Epithelial cell of proximal tubule (primary cell): ENCODE measurements around the gene MDFIC2. TPM values are rescaled to one million over a fixed set of nuclear protein-coding genes. Genes with fewer than 3 reads are reported as not detected.
"Not testable (repeated sequence)": the region's sequence is repeated elsewhere in the genome, so short reads cannot be mapped to it uniquely, and the experiment has no call there.

ENCODE experiments used
- DNase-seq: peaks from one replicate; pipeline ENCODE4 v3.0.0-alpha.2; 2011; ENCODE audit warnings: low read depth
- H3K4me3 ChIP-seq: 2 replicates; pipeline ENCODE4 v1.5.1; 2011; ENCODE audit warnings: low read depth, mild to moderate bottlenecking, low read length
- CTCF ChIP-seq: conservative IDR thresholded peaks from 2 replicates; pipeline ENCODE4 v1.5.1; 2012; ENCODE audit warnings: low read depth, mild to moderate bottlenecking, low read length
- total RNA-seq: library from RNA; depleted of rRNA; stranded (reverse); fragments of >200 nt; gene quantifications from 2 replicates; pipeline ENCODE4 v1.2.3, GENCODE V29; 2015

Gene MDFIC2
- total RNA-seq = not detected in 2 replicates

- H3K4me3 ChIP-seq = no peak within 1 kb of the TSS
- no peak for TF ChIP-seq CTCF
- DNase-seq = no peak
Observed at GRCh38 chr3:70312336-70312735, at the start of gene MDFIC2. MDFIC2 (minus strand) TSS chr3:70312638; CDS start chr3:70311973, 665 bp downstream.

GRCh38 chr3:70360979-70361760, 48.7 kb upstream of the MDFIC2 start:
- TF ChIP-seq CTCF = no peak
- peak; percentile 27 for DNase-seq
- H3K4me3 ChIP-seq = no peak overlapping the region

- H3K4me3 ChIP-seq = no peak overlapping the region
- DNase-seq = no peak
- no peak for TF ChIP-seq CTCF
Observed at GRCh38 chr3:70359711-70360110, 47.3 kb upstream of the MDFIC2 start.

- peak; percentile 82 for TF ChIP-seq CTCF
- no peak overlapping the region for H3K4me3 ChIP-seq
- DNase-seq = peak; percentile 10
Observed at GRCh38 chr3:70358978-70359580, 46.6 kb upstream of the MDFIC2 start.

- TF ChIP-seq CTCF = no peak
- H3K4me3 ChIP-seq = no peak overlapping the region
- no peak for DNase-seq
Observed at GRCh38 chr3:70352215-70352614, 39.8 kb upstream of the MDFIC2 start.

- no peak for TF ChIP-seq CTCF
- H3K4me3 ChIP-seq = no peak overlapping the region
- DNase-seq = no peak
Observed at GRCh38 chr3:70342149-70342548, 29.7 kb upstream of the MDFIC2 start.

GRCh38 chr3:70336885-70337284, 24.4 kb upstream of the MDFIC2 start:
- DNase-seq, H3K4me3 ChIP-seq: not testable (repeated sequence)
